ENCODE measurements around the gene ARL5A. TPM values are rescaled to one million over a fixed set of nuclear protein-coding genes. Genes with fewer than 3 reads are reported as not detected.
A peak's percentile ranks its signal among the peaks of the same experiment; 100 is the strongest.

Gene ARL5A
- total RNA-seq, 1 donor = 47.8 TPM

DNA sequence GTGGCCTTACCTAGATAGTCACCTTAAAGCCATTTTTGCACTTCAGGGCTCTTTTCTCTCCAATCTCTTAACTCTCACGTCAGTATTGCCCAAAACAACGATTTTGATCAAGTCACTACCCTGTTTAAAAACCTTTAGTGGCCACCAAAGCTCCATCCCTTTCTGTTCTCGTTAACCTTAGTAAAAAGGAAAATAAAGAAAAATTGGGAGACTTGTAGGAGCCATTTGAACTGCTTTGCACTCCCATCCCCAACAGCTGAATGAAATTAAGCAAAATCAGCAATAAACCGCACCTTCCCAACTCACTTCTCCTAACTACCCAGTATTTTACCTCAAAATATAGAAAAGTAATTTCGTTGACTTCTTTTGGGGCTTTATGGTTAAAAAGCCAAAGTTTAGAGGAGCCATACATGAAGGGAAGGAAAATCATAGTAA lies 686 bp upstream of the ARL5A start:
- TF ChIP-seq, protein P1, sequence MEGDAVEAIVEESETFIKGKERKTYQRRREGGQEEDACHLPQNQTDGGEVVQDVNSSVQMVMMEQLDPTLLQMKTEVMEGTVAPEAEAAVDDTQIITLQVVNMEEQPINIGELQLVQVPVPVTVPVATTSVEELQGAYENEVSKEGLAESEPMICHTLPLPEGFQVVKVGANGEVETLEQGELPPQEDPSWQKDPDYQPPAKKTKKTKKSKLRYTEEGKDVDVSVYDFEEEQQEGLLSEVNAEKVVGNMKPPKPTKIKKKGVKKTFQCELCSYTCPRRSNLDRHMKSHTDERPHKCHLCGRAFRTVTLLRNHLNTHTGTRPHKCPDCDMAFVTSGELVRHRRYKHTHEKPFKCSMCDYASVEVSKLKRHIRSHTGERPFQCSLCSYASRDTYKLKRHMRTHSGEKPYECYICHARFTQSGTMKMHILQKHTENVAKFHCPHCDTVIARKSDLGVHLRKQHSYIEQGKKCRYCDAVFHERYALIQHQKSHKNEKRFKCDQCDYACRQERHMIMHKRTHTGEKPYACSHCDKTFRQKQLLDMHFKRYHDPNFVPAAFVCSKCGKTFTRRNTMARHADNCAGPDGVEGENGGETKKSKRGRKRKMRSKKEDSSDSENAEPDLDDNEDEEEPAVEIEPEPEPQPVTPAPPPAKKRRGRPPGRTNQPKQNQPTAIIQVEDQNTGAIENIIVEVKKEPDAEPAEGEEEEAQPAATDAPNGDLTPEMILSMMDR (IDR thresholded peaks at IDR 0.05; ENCODE audit: extremely low read depth, low read depth, low read length) = no peak
- Histone ChIP-seq H4K20me1 (ENCODE audit: insufficient read depth, low read length) (peaks cover 22% of the 10 kb centered on the region), H3K36me3 (ENCODE audit: insufficient read depth, low read length) (no peaks in the 10 kb centered on the region), H3K27me3 (ENCODE audit: insufficient read depth, low read length) (no peaks in the 10 kb centered on the region), H3K9me3 (ENCODE audit: low read depth, low read length) (no peaks in the 10 kb centered on the region), H2AFZ (ENCODE audit: low read length) (peak overlapping the region; percentile 100), H3K79me2 (ENCODE audit: insufficient read depth, low read length) (peaks cover 43% of the 10 kb centered on the region), H3K4me2 (ENCODE audit: insufficient read depth, low read length) (peak overlapping the region; percentile 100), H3K4me3 (ENCODE audit: insufficient read depth, low read length) (peak overlapping the region; percentile 93), H3K4me1 (ENCODE audit: insufficient read depth, low read length) (peaks cover 20% of the 10 kb centered on the region), H3K27ac (ENCODE audit: low read depth, low read length) (peak overlapping the region; percentile 73)
- peak; percentile 29 for DNase-seq (ENCODE audit: insufficient read length, low spot score, missing footprints)

DNA sequence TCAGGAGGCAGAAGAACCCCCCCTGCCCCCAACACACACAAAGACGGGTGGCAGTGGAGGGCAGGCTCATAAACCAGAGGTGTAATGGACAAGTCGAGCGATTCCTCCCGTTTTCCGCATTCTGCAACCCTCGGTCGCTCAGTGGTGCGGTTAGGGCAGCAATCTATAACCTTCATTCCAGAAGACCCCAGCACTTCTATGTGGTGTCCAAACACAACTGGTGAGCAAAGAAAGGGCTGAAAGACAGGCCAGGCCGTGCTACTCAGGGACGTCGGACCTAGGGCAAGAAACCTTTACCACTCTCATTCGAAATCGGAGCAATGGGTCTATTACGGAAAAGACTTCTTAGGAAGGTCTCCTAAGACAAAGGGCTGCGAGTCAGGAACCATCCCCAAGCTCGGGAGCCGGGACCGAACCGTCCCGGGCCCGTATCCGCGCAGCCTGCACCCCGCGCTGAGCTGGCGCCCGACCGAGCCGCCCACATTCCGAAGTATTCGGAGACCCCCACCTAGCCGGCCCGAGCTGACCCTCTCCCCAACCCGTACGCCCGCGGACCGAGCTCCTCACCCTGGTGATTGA lies 568 bp downstream of the ARL5A start:
- peak; percentile 69 for DNase-seq (ENCODE audit: insufficient read length, low spot score, missing footprints)
- H3K9me3 ChIP-seq (ENCODE audit: low read depth, low read length) = no peaks in the 10 kb centered on the region
- peak overlapping the region; percentile 76 for H3K27ac ChIP-seq (ENCODE audit: low read depth, low read length)
- TF ChIP-seq, protein P1 (IDR thresholded peaks at IDR 0.05; ENCODE audit: extremely low read depth, low read depth, low read length) = no peak
- H3K4me3 ChIP-seq (ENCODE audit: insufficient read depth, low read length) = peak overlapping the region; percentile 93
- peak overlapping the region; percentile 85 for H2AFZ ChIP-seq (ENCODE audit: low read length)
- H4K20me1 ChIP-seq (ENCODE audit: insufficient read depth, low read length) = peaks cover 30% of the 10 kb centered on the region
- no peaks in the 10 kb centered on the region for H3K36me3 ChIP-seq (ENCODE audit: insufficient read depth, low read length)
- H3K27me3 ChIP-seq (ENCODE audit: insufficient read depth, low read length) = no peaks in the 10 kb centered on the region
- H3K4me1 ChIP-seq (ENCODE audit: insufficient read depth, low read length) = peaks cover 29% of the 10 kb centered on the region
- H3K4me2 ChIP-seq (ENCODE audit: insufficient read depth, low read length) = peak overlapping the region; percentile 100
- H3K79me2 ChIP-seq (ENCODE audit: insufficient read depth, low read length) = peaks cover 54% of the 10 kb centered on the region

DNA sequence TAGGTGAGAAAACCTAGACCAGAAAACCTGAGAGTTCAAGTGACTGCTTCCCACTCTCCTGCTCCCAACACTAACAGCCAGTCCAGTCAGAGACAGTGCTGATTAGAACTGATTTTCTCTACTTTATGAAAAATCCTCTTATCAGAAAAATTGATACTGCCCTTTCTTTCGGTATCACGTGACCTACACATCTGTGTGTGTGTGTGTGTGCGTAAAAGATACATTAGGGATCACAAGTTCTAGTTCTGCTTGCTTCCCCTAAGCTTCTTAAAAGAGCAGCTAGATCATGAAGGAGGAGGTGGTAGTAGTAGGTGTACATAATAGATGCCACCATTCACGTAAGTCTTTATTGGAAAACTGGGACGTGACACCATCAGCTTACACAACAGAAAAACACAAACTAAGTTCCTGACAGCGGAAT lies 1.5 kb downstream of the ARL5A start:
- H2AFZ ChIP-seq (ENCODE audit: low read length) = no peak overlapping the region
- H3K4me3 ChIP-seq (ENCODE audit: insufficient read depth, low read length) = peak overlapping the region; percentile 93
- TF ChIP-seq, protein P1 (IDR thresholded peaks at IDR 0.05; ENCODE audit: extremely low read depth, low read depth, low read length) = no peak
- peak; percentile 38 for DNase-seq (ENCODE audit: insufficient read length, low spot score, missing footprints)
- no peaks in the 10 kb centered on the region for H3K36me3 ChIP-seq (ENCODE audit: insufficient read depth, low read length)
- H3K4me2 ChIP-seq (ENCODE audit: insufficient read depth, low read length) = peak overlapping the region; percentile 100
- H3K27me3 ChIP-seq (ENCODE audit: insufficient read depth, low read length) = no peaks in the 10 kb centered on the region
- H4K20me1 ChIP-seq (ENCODE audit: insufficient read depth, low read length) = peaks cover 37% of the 10 kb centered on the region
- no peaks in the 10 kb centered on the region for H3K9me3 ChIP-seq (ENCODE audit: low read depth, low read length)
- peak overlapping the region; percentile 76 for H3K27ac ChIP-seq (ENCODE audit: low read depth, low read length)
- H3K79me2 ChIP-seq (ENCODE audit: insufficient read depth, low read length) = peaks cover 61% of the 10 kb centered on the region
- H3K4me1 ChIP-seq (ENCODE audit: insufficient read depth, low read length) = peaks cover 29% of the 10 kb centered on the region

DNA sequence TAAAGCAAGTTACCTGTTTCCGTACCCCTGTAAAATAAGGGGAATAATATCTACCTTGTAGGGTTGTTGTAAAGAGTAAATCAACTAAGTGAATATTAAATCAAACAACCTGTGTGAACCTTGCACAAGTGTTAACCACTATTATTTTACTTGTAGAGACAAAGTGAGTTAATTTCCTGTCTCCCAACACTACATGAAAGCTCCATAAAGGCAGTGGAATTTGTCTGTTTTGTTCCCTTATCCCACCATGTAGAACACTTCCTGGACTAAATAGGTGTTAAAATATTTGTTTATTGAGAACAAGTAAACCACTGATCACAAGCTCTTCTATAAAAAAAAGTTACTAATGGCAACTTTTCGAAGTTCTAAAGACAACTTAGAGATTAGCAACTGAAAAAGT lies 3.3 kb downstream of the ARL5A start:
- Histone ChIP-seq H3K27ac (ENCODE audit: low read depth, low read length) (no peak overlapping the region), H3K4me2 (ENCODE audit: insufficient read depth, low read length) (no peak overlapping the region)

More for the DNA sequence above, 3.3 kb downstream of the ARL5A start:
- Histone ChIP-seq H3K4me3 (ENCODE audit: insufficient read depth, low read length) (no peak overlapping the region), H3K36me3 (ENCODE audit: insufficient read depth, low read length) (no peaks in the 10 kb centered on the region), H2AFZ (ENCODE audit: low read length) (no peak overlapping the region), H3K4me1 (ENCODE audit: insufficient read depth, low read length) (peaks cover 29% of the 10 kb centered on the region), H3K9me3 (ENCODE audit: low read depth, low read length) (no peaks in the 10 kb centered on the region), H3K27me3 (ENCODE audit: insufficient read depth, low read length) (no peaks in the 10 kb centered on the region), H3K79me2 (ENCODE audit: insufficient read depth, low read length) (peaks cover 76% of the 10 kb centered on the region), H4K20me1 (ENCODE audit: insufficient read depth, low read length) (peaks cover 46% of the 10 kb centered on the region)
- no peak for DNase-seq (ENCODE audit: insufficient read length, low spot score, missing footprints)
- TF ChIP-seq, protein P1 (IDR thresholded peaks at IDR 0.05; ENCODE audit: extremely low read depth, low read depth, low read length) = no peak

Data from osteoblast (primary cell).